ENCODE data around the gene RAP1GAP.

RAP1GAP gene

GRCh38 chr1:21610027-21610426, 59.1 kb downstream of the RAP1GAP start:
- no peak for DNase-seq (ENCODE audit: low spot score)

GRCh38 chr1:21608798-21609197, 60.4 kb downstream of the RAP1GAP start:
- DNase-seq (ENCODE audit: low spot score) = no peak

- DNase-seq (ENCODE audit: low spot score) = peak; percentile 100
Measured at GRCh38 chr1:21607549-21608529, 61.3 kb downstream of the RAP1GAP start.

GRCh38 chr1:21605964-21606705, 63.0 kb downstream of the RAP1GAP start:
- DNase-seq (ENCODE audit: low spot score) = no peak

- no peak for DNase-seq (ENCODE audit: low spot score)
Measured at GRCh38 chr1:21605012-21605715, 64.0 kb downstream of the RAP1GAP start.

GRCh38 chr1:21604208-21604957, 64.8 kb downstream of the RAP1GAP start:
- DNase-seq (ENCODE audit: low spot score) = no peak

GRCh38 chr1:21603177-21604138, 65.7 kb downstream of the RAP1GAP start:
- DNase-seq (ENCODE audit: low spot score) = no peak

GRCh38 chr1:21601278-21602048, 67.7 kb downstream of the RAP1GAP start:
- DNase-seq (ENCODE audit: low spot score) = no peak

- no peak for DNase-seq (ENCODE audit: low spot score)
Measured at GRCh38 chr1:21599402-21599801, 69.8 kb downstream of the RAP1GAP start.

GRCh38 chr1:21598904-21599303, 70.3 kb downstream of the RAP1GAP start:
- no peak for DNase-seq (ENCODE audit: low spot score)

GRCh38 chr1:21598417-21598816, 70.7 kb downstream of the RAP1GAP start:
- no peak for DNase-seq (ENCODE audit: low spot score)

GRCh38 chr1:21597753-21598152, 71.4 kb downstream of the RAP1GAP start:
- DNase-seq (ENCODE audit: low spot score) = no peak

GRCh38 chr1:21596628-21597027, 72.5 kb downstream of the RAP1GAP start:
- no peak for DNase-seq (ENCODE audit: low spot score)

- no peak for DNase-seq (ENCODE audit: low spot score)
Measured at GRCh38 chr1:21596174-21596573, 73.0 kb downstream of the RAP1GAP start.

GRCh38 chr1:21594935-21595897, 73.9 kb downstream of the RAP1GAP start:
- peak; percentile 22 for DNase-seq (ENCODE audit: low spot score)

GRCh38 chr1:21594501-21594900, 74.7 kb downstream of the RAP1GAP start:
- DNase-seq (ENCODE audit: low spot score) = no peak

GRCh38 chr1:21593231-21593630, 75.9 kb downstream of the RAP1GAP start:
- no peak for DNase-seq (ENCODE audit: low spot score)

GRCh38 chr1:21592086-21592865, 76.9 kb downstream of the RAP1GAP start:
- DNase-seq (ENCODE audit: low spot score) = no peak

Data from COLO829 (cell line).